Left forelimb (tissue), 1 donor: ENCODE measurements around the gene NOX5.
A peak's percentile ranks its signal among the peaks of the same experiment; 100 is the strongest.
"Not testable (repeated sequence)": the region's sequence is repeated elsewhere in the genome, so short reads cannot be mapped to it uniquely, and the experiment has no call there.

Experiments used
- DNase-seq: peaks from one replicate; pipeline ENCODE4 v3.0.0-alpha.2; 2018; ENCODE audit warnings: low spot score

Gene NOX5, protein sequence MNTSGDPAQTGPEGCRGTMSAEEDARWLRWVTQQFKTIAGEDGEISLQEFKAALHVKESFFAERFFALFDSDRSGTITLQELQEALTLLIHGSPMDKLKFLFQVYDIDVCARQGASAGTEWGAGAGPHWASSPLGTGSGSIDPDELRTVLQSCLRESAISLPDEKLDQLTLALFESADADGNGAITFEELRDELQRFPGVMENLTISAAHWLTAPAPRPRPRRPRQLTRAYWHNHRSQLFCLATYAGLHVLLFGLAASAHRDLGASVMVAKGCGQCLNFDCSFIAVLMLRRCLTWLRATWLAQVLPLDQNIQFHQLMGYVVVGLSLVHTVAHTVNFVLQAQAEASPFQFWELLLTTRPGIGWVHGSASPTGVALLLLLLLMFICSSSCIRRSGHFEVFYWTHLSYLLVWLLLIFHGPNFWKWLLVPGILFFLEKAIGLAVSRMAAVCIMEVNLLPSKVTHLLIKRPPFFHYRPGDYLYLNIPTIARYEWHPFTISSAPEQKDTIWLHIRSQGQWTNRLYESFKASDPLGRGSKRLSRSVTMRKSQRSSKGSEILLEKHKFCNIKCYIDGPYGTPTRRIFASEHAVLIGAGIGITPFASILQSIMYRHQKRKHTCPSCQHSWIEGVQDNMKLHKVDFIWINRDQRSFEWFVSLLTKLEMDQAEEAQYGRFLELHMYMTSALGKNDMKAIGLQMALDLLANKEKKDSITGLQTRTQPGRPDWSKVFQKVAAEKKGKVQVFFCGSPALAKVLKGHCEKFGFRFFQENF

DNA sequence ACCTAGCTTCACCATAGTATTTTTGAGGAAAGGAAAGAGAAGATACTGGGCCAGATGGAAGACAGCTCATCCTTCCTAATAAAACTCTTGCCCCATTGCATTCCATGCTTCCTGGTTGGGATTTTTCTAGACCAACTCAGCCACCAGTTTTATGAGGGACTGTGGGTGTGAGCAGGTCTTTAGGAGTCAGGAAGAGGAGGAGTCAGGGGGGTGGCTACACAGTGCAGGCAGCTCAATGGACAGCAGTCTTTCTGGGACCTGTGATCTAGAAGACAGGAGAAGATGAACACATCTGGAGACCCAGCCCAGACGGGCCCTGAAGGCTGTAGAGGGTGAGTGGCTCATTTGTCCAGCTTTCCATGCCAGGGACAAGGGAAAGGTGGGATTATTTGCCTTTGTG is at the start of gene NOX5:
TSS of gene NOX5 (plus strand) at position 242 of the 400 bp plus-strand sequence. CDS start at position 283, 41 bp downstream.
- DNase-seq, result no peak

DNA sequence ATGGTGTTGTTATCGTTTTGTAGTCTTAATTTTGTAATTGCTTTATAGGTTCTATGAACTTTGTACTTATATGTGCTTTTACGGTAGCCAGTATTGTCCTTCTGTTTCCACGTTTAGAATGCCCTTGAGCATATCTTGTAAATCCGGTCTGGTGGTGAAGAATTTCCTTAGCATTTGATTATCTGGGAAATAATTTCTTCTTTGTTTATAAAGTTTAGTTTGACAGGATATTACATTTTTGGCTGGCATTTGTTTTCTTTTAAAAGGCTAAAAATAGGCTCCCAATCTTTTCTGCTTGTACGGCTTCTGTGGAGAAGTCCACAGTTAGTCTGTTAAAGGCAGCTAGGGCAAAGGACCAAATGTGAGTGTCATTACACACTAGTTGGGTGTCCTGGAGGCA is 47.5 kb upstream of the NOX5 start:
- DNase-seq, result no peak

DNA sequence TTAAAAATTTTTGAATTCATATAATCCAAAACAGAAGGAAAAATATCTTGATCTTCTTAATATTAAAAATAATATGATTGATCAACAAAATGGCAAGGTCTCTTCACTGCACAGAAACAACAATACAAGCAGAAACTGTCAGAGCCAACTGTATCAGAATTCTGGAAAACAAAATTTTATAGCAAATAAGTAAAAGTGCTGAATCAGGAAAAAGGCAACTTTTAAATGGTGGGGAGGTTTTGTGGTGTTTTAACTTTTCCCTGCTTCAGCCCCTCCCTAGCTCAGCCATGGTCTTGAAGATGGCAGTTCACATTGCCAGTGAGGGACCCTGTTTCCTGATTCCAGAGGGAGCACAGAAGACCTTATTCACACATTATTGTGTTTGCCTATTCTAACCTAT is 46.5 kb upstream of the NOX5 start:
- no peak for DNase-seq

DNA sequence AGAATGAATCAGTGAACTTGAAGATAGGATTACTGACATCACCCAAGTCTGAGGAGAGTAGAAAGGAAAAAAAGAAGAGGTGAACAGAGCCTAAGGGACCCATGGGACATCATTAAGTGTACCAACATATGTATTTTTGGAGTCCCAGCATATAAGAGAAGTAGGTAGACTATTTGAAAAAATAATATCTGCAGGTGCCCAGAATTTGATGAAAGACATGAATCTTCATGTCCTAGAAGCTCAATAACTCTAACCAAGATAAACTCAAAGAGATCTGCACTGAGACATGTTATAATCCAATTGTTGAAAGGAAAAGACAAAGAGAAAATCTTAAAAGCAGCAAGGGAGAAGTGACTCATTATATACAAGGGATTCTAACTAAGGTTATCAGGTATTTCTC is 45.2 kb upstream of the NOX5 start:
- no peak for DNase-seq

DNA sequence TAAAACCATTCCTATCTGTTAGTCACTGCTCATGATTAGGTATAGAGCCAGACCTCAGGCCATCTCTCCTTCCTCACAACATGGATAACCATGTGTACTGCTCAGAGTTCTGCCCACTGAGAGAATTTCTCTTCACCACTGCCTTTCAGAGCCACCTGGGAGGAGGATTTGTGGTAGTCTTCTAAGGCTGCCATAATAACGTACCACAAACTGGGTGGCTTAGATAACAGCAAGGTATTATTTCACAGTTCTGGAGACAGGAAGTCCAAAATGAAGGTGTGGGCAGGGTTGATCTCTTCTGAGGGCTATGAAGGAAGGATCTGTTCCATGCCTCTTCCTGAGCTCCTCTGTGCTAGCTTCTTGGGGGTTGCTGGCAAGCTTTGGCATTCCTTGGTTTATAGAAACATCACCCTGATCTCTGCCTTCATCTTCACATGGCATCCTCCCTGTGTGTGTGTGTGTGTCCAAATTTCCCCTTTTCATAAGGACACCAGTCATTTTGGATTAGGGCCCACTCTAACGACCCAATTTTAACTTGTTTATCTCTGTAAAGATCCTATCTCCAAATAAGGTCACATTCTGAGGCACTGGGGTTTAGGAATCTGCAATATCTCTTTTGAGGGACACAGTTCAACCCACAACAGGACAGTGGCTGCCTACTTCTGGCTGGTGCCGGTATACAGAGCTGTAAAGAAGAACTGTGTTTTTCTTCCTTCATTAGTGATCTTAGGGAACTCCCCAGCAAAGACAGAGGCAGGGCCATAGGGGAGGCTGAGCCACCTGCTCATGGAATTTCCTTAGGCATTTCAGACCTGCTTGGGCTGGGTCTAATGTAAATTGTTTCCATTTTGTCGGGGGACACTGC is 42.1 kb upstream of the NOX5 start:
- DNase-seq, result no peak

DNA sequence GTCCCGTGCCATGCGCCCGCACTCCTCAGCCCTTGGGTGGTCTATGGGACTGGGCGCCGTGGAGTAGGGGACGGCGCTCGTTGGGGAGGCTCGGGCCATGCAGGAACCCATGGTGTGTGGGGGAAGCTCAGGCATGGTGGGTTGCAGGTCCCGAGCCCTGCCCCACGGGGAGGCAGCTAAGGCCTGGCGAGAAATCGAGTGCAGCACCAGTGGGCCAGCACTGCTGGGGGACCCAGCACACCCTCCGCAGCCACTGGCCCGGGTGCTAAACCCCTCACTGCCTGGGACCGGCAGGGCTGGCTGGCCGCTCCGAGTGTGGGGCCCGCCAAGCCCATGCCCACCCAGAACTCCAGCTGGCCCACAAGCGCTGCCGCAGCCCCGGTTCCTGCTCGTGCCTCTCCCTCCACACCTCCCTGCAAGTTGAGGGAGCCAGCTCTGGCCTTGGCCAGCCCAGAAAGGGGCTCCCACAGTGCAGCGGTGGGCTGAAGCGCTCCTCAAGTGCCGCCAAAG is 38.8 kb upstream of the NOX5 start:
- DNase-seq, result not testable (repeated sequence)

DNA sequence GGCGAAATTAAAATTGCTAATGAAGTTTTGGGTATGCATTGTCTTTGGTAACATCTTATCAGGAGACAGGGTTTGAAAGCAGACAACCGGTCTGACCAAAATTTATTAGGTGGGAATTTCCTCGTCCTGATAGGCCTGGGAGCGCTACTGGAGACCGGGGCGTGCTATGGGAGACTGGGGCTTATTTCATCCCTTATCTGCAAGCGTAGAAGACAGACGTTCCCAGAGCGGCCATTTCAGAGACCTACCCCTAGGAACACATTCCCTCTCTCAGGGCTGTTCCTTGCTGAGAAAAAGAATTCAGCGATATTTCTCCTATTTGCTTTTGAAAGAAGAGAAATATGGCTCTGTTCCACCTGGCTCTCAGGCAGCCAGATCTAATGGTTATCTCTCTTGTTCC is 37.1 kb upstream of the NOX5 start:
- not testable (repeated sequence) for DNase-seq

DNA sequence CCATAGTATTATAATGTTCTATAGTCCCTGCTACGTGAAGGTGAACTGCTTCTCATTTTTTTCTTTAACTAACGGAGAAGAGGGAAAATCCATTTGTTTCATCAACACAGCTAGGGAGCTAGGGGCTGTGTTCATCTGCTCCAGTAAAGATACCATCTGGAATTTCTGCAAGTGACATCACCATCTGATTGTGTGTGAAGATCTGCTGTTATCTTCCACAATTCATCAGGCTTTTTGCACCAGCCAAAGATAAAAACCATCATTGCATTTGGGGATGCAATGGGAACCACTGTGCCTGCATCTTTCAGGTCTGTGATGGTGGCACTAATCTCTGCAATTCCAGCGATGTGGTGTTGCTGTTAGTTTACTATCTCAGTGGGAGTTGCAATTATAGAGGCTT is 35.5 kb upstream of the NOX5 start:
- no peak for DNase-seq

DNA sequence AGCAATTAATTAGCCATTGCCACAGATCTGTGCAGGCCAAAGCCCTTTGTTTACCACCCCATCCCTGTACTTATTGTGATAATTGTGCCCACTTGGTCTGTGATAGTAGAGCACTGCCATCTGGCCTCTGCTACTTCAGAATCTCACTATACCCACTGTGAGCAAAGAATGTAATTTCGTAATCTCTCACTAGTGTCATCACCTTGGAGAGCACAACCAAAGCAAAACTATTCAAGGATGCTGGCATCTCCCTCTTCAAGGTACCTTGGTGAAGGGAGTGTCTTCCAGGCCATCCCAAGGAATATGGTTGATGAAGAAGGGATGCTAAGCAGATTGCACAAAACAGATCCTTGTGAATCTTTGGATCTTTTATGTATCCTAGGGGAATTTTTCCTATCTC is 34.7 kb upstream of the NOX5 start:
- DNase-seq, result no peak

DNA sequence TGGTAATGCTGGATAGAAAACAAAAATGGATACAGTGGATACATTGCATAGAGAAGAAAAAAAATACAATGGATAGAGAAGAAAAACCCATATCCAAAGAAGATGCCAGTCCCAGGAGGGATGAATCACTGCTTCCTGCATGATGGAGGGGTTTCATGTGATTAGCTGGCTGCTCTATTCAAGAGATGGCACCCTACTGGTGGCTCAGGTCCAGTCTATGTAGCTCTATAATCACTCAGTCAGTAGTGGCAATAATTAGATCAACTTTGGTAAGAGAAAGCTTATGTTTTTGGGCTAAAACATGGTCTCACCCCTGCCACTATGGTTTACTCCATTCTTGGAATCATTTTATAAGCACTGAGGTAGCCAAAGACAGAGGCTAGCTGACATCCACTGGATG is 33.7 kb upstream of the NOX5 start:
- no peak for DNase-seq

DNA sequence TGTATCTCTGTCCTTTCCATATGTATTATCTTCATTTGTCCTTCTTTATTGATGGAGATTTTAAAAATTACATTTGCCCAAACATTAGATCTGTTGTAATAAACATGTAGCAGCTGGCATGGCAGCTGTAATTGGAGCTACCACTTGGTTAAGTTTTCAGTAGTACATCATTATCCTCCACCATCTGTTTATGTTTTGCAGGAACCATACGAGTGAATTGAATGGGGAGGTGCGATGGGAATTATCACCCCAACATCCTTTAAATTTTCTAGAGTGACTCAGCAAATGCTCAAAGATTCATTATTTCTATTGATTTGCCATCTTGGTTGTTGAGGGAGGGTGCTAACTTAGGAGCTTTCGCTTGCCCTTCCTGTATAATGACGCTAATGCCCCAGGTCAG is 32.6 kb upstream of the NOX5 start:
- no peak for DNase-seq

DNA sequence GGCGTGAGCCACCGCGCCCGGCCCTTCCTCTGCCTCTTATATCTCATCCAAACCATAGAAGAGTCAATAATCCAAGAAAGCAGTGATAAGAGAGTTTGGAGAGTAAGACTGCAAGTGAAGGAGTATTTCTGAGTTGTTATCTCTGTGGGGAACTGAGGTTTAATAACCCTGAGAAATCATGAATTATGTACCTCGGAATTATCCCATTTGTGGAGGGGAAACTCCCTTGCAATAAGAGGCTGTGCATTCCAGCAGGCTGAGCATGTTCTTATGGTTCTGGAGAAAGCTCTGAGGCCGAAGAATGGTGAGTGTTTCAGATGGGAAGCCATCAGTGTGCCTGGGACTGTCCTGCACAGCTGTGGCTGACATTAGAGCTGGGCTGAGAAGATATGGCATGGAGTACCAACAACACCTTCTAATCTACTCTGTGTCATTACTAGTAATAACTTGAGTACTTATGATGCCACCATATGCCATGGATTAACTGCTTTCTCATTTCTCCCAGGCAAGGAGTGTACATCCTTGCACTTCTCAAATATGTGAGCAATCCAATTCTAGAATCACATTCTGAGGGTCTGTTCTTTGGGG is 31.4 kb upstream of the NOX5 start:
- no peak for DNase-seq

DNA sequence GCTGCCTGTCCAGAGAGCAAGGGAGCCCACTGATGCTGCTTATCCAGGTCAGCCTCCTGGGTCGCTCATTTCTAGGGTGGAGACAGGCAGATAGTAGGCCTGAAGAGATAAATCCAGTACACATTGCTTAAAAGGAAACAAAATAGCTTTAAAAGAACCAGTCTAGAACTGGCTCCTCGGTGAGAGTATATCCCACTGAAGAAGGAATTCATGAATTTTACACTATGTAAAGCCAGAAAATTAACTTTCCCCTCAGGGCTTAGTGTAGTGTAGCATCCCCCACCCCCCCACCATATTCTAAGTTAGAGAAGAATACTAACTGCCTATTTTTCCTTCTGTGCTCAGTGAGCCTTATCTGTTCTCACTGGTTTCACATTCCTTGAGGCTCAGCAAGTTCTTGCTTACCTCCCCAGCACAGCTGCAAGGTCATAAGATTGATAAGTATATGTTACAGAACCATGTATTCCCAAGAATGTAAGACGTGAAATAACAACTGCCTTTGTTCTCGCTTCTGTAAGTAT is 30.5 kb upstream of the NOX5 start:
- DNase-seq, result no peak

DNA sequence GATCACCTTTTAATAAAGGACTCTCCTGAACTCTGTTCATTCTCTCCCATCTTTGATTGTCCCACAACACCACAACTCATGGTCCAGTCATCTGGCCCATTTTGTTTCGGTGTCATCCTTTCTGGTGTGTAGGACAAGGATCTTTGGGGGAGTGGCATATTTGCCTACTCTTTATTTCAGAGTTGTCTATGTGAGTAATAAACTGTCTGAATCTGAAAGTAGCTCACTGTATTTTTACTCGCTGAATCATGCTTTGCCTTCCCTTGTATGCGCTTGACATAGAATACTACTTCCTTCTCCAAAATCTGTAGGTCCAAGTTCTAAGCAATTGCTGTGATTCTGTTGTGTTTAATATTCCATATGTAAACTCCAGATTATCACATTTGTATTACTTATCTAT is 29.9 kb upstream of the NOX5 start:
- DNase-seq, result no peak

DNA sequence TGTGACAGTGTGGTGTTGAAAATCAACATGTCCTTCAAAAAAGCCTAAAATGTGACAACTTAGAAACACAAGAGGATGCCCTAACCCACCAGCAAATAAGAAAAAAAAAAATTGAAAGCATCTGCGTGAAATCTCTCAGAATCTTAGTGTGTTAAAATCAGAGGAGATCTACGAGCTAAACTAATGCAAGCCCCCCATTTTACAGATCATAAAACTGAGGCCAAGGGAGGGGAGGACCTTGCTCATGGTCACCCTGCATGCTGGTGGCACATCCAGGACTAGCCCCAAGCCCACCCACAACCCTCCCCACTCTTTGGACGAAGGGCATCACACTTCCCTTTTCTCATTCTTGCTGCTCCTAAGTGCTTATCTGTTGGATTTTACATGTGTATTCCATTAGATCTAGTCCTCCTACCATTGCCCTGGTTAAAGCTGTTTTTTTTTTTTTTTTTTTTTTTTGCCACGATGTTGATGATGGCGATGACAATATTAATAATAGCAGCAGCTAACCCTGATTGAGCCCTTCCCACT is 29.1 kb upstream of the NOX5 start:
- no peak for DNase-seq

DNA sequence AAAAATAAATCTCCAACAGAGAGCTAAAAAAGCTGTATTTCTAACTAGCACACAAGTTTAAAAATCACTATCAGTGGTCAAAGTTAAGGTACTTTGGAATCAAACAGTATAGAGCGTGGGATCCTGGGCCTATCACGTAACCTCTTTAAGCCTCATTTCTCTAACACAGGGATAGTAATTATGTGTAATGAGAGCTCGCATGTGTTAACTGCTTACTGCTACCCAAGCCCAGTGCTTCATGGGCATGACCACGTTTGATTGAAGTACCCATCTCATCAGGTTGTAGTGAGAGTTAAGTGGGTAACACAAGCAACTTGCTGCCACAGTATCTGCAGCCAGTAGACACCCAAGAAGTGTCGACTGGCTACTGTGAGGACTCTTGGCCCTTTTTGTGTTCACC is 28.2 kb upstream of the NOX5 start:
- DNase-seq, result no peak

DNA sequence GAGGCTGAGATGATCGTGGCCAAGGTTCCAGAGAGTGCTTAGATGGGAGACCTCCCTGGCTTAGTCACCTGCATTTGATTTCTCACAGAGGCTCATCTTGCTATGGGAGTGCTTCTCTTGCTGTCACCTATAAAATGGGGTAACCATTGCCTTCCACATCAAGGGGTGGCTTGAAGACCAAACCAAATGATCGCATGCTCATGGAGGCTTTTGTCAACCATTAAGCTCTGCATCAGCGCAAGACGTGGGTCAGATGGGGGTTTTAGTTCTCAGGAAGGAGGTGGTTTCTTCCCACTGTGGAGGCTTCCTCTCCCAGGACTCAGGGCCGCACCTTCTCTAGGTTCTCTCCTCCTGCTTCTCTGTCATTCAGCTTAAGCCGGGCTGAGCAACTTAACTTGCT is 27.4 kb upstream of the NOX5 start:
- peak; percentile 9 for DNase-seq

DNA sequence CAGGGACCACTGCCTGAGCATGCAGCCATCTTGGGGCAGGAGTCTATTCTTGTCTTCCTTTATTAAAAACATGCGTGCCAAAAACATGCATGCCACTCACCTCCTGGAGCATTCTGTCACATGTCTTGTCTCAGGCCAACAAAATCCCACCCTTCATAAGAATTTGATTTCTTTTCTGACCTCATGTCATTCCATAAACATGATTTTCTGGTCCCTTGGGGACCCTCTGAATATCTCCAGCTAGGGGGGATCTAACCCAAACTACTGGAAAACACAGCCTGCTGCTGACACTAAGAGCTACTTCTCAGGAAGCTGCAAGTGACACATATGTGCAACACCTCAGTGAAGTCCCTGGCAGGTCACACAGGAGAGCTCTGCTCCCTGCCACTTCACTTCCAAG is 26.8 kb upstream of the NOX5 start:
- peak; percentile 11 for DNase-seq

DNA sequence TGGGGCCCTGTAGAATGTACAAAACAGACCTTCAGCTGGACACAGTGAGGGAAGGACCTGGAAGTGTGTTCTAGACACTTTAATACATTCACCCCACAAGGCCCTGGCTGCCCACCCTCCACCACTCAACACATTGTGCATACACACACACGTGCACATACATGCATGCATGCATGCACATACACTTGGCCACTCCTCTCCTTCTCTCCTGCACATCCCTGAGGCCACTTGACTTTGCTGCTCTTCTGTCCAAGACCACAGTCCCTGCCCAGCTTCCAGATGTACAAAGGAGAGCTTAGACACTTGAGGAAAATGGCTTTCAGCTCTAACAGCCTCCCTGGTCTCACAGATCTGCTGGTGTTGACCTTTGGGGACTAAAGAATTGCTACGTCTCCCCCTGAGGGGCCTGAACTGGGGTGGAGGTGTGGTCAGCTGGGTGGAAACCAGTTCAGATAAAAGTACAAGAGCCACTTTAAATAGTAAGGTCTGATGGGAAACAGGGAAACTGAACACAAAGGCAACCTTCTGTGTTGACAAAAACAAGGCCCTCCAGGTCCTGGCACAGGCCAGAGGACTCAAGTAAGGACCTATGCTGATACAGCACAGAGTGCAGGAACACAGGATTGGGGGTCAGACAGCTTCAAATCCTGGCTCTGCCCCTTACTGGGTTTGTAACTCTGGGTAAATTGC is 24.8 kb upstream of the NOX5 start:
- peak; percentile 12 for DNase-seq

DNA sequence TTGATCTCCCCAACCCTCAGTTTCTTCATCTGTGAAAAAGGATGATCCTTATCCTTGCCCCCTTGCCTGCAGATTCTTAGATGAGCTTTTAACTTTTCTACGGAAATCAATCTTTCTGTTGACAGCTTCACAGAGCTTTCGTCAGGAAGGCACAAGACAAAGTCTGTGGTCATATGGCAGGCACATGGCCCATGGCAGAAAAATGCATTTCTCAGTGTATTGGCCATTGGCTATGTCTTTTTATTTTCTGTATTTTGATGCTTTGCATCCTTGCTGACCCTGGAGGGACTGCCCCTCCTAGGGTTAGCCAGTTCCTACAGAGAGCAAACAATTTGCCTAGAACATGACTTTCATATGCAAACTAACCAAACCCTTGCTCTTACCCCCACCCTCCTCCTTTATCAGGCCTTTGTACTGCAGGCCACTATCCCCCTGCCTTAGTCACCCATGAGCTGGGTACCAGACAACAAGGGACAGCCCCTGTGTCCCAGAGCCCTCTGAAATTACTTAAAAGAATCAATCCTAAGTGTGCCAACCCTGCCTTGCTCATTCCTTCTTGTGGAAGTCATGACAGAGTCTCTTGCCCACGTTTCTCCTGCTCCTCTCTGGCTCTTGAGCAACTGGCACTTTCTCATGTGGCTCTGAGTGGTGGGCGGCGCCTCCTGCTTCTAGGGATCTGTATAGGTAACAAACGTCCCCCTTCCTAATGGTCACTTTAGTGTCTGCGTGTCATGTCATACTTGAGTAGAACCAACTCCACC is 24.1 kb upstream of the NOX5 start:
- peak; percentile 17 for DNase-seq
